Activated CD4-positive, alpha-beta T cell treated with anti-CD3 and anti-CD28 coated beads for 36 hours (primary cell): ENCODE data around the gene FAM168B. TPM values are rescaled to one million over a fixed set of nuclear protein-coding genes. Genes with fewer than 3 reads are reported as not detected.

Experiments used
- ATAC-seq: fragments of 200-7000 bp; cut with Tn5 transposase; one replicate; pipeline ENCODE4 v1.10.0; 2021; ENCODE audit warnings: mild to moderate bottlenecking, moderate library complexity
- CTCF ChIA-PET: fragments of 350-600 bp; sonication (Branson Sonifier 250); formaldehyde crosslinking; loops from one replicate; lab custom pipeline; 2021; ENCODE audit warnings: antibody characterized with exemption; lab: Charles Lee
- POLR2A ChIA-PET: fragments of 350-600 bp; sonication (Branson Sonifier 250); formaldehyde crosslinking; loops from one replicate; lab custom pipeline; 2021; ENCODE audit warnings: antibody characterized with exemption, inconsistent platforms; lab: Charles Lee
- DNase-seq: peaks from one replicate; pipeline ENCODE4 v3.0.0-alpha.2; 2020
- H3K27ac Mint-ChIP-seq: one replicate; pipeline ENCODE4 v1.8.0; 2021; ENCODE audit warnings: mixed read lengths
- H3K27me3 Mint-ChIP-seq: one replicate; pipeline ENCODE4 v1.8.0; 2021; ENCODE audit warnings: mixed read lengths
- H3K36me3 Mint-ChIP-seq: one replicate; pipeline ENCODE4 v1.8.0; 2021; ENCODE audit warnings: low read depth, mixed read lengths
- H3K4me1 Mint-ChIP-seq: one replicate; pipeline ENCODE4 v1.8.0; 2021; ENCODE audit warnings: mixed read lengths
- H3K4me3 Mint-ChIP-seq: one replicate; pipeline ENCODE4 v1.8.0; 2021; ENCODE audit warnings: mild to moderate bottlenecking, moderate library complexity, mixed read lengths
- H3K9me3 Mint-ChIP-seq: one replicate; pipeline ENCODE4 v1.8.0; 2021; ENCODE audit warnings: low read depth, mixed read lengths
- intact Hi-C, 2 experiments: fragments of 100-400 bp; cut with DNase I in 1 of 2; cut with micrococcal nuclease in 1 of 2; formaldehyde crosslinking; loops; one replicate each; pipeline versions ENCODE4 v1.14.2 to v1.15.1; 2022 to 2024; cut with DNase I, micrococcal nuclease
- total RNA-seq, 2 experiments: library from RNA; stranded (reverse); gene quantifications; one replicate each; pipeline ENCODE4 v1.2.3, GENCODE V29; 2021

FAM168B gene
- total RNA-seq, 2 experiments from 2014 or later, result 59.8 to 74.7 TPM

DNA sequence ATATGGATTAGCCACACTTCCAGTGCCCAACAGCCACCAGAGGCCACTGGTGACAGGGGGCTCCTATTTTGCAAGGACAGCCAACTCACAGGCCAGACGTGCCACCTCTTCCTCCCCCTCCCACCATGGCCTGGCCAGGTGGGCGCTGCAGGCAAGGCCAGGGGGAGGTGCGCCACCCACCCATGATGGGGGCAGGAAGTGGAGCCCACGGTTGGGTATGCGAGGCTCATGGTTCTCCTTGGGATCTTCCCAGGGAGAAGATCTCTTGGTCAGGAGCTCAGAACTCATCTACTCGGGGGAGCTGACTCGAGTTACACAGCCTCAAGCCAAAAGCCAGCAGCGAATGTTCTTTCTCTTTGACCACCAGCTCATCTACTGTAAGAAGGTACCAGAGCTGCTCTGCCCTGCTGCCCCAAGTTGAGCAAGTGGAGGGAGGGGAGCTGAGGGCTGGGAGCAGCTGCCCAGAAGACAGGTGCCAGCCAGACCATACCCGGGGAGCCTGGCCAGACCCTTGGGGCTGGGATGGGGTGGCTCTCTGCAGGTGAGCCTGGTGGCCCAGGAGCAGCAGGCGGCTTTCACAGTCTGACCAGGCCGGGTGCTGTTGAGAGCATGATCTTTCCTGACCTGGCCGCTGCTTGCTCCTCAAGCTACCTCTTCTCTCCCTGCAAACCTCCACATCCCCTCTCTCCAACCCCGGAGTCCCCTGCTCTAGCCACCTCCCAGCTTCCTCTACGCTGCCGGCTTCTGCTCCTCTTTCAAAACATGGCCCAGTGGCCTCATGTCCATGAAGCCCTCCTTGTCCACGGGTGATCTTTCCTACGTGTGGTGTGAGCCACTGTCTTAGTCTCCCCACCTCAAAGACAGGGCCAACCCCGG is 49.8 kb downstream of the FAM168B start:
- Mint-ChIP-seq H3K9me3 (no peaks in the 10 kb centered on the region), H3K36me3 (peaks cover 9% of the 10 kb centered on the region), H3K4me3 (no peak overlapping the region), H3K27me3 (no peaks in the 10 kb centered on the region), H3K27ac (no peak overlapping the region), H3K4me1 (peaks cover 24% of the 10 kb centered on the region)
- intact Hi-C loops, result no loop called here
- CTCF ChIA-PET, result interaction anchor here (0.6 kb wide), 1 partner anchor 25 kb away, joined by 4 read pairs; no protein-coding TSS in a partner anchor
- no peak for ATAC-seq
- POLR2A ChIA-PET, result no interaction called here
- DNase-seq, result no peak

DNA sequence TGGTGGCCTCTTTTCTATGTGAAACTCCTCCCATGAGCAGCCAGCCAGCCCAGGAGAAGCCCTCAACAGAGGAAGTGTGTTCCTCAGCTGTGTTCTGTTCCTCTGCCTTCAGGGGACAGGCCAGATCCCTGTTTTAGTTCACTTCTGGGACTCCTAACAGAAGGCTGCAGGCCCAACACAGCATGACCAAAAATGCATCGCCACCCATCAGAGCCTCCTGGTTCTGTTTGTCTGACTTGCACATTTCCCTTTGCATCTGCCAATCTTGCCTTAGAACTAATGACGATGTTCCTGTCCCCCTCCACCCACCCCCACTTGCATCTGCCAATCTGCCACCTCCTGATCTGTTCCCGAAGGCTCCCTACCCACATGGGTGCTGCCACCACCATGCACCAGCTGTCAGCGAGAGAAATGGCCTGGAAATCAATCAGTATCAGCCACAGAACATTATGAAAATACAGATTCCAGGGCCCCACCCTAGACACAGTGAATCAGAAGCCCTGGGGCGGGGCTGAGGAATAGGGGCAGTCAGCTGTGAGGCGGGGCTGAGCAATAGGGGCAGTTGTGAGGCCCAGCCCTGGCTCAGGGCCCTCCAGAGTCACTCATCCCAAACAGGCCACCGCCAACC is 51.0 kb downstream of the FAM168B start:
- Mint-ChIP-seq H3K36me3 (peaks cover 5% of the 10 kb centered on the region), H3K27ac (no peak overlapping the region), H3K27me3 (no peaks in the 10 kb centered on the region), H3K9me3 (no peaks in the 10 kb centered on the region), H3K4me1 (peaks cover 24% of the 10 kb centered on the region), H3K4me3 (no peak overlapping the region)
- ChIA-PET CTCF (interaction anchor here (1.2 kb wide), 1 partner anchor 245 kb away, joined by 3 read pairs; no protein-coding TSS in a partner anchor), POLR2A (no interaction called here)
- intact Hi-C loops, result no loop called here
- no peak for DNase-seq
- peak; percentile 27 for ATAC-seq

DNA sequence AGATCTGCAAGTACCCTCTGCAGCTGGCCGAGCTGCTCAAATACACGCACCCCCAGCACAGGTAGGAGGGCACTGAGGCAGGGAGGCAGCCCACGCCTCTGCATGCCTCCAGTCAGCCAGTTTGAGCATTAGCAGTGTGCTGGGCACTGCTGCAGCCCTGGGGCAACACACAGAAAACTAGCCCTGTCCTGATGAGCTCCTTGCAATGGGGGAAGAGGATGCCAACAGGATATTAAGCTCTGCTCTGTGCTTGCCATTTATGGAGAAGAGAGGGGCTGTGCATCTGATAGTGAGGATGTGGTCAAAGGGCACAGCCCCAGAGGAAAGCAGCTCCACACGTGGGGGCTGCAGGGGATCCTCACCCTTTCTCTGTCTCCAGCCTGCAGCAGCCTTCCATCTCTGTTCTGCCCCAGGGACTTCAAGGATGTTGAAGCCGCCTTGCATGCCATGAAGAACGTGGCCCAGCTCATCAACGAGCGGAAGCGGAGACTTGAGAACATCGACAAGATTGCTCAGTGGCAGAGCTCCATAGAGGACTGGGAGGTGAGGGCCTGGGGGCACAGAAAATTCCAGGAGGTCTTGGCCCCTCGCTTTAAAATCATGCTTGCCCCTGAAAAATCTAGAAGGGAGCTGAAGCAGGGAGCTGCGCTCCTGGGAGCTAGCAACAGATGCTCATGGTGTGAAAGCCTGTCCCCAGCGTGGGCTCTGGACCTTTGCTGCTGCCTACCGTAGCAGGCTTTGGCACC is 51.7 kb downstream of the FAM168B start:
- CTCF ChIA-PET, result interaction anchor here (0.9 to 1.3 kb wide), 4 partner anchors 9 to 244 kb away, joined by 3 to 4 read pairs (median 4); no protein-coding TSS in a partner anchor
- ATAC-seq, result peak; percentile 2
- DNase-seq, result no peak
- intact Hi-C loops, result no loop called here
- H3K36me3 Mint-ChIP-seq, result peaks cover 1% of the 10 kb centered on the region
- no peak overlapping the region for H3K27ac Mint-ChIP-seq
- POLR2A ChIA-PET, result interaction anchor here (0.7 kb wide), 1 partner anchor 478 kb away, joined by 3 read pairs; no protein-coding TSS in a partner anchor
- H3K4me1 Mint-ChIP-seq, result peaks cover 24% of the 10 kb centered on the region
- H3K4me3 Mint-ChIP-seq, result peak overlapping the region; percentile 24
- H3K27me3 Mint-ChIP-seq, result no peaks in the 10 kb centered on the region
- H3K9me3 Mint-ChIP-seq, result no peaks in the 10 kb centered on the region

DNA sequence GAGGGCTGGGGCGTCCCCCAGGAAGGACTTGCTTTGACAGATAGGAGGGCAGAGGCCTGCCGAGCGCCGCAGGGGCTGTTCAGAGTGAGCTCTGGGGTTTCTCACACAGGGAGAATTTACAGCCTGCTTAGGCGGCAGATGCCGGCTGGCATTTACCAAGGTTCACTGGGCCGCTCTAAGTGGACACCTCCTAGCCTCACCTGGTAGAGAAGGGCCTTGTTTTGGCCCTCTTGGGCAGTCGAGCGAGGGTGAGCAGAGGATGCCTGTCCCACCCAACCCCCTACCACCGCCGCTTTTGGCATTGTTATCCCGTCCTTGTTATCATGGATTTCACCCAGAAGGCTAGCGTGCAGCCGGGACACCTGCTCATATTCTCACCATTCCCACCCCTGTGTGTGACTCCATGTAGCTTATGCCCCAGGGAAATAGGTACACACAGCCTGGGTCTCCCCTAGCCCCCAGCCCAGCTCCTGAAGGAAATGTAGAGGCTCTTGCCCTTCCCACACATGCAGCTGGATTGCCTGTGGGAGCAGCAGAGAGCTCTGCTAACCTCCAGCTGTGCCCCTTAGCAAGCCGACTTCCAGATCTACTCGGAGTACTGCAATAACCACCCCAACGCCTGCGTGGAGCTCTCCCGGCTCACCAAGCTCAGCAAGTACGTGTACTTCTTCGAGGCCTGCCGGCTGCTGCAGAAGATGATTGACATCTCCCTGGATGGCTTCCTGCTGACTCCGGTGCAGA is 52.4 kb downstream of the FAM168B start:
- no peaks in the 10 kb centered on the region for H3K9me3 Mint-ChIP-seq
- intact Hi-C loops, result no loop called here
- ChIA-PET POLR2A (interaction anchor here (0.7 kb wide), 1 partner anchor 479 kb away, joined by 3 read pairs; no protein-coding TSS in a partner anchor), CTCF (interaction anchor here (0.9 to 1.3 kb wide), 3 partner anchors 8 to 40 kb away, joined by 3 to 4 read pairs (median 4); no protein-coding TSS in a partner anchor)
- DNase-seq, result peak; percentile 43
- no peak overlapping the region for H3K27ac Mint-ChIP-seq
- H3K4me3 Mint-ChIP-seq, result peak overlapping the region; percentile 30
- no peaks in the 10 kb centered on the region for H3K36me3 Mint-ChIP-seq
- peak; percentile 39 for ATAC-seq
- no peaks in the 10 kb centered on the region for H3K27me3 Mint-ChIP-seq
- H3K4me1 Mint-ChIP-seq, result peaks cover 24% of the 10 kb centered on the region

DNA sequence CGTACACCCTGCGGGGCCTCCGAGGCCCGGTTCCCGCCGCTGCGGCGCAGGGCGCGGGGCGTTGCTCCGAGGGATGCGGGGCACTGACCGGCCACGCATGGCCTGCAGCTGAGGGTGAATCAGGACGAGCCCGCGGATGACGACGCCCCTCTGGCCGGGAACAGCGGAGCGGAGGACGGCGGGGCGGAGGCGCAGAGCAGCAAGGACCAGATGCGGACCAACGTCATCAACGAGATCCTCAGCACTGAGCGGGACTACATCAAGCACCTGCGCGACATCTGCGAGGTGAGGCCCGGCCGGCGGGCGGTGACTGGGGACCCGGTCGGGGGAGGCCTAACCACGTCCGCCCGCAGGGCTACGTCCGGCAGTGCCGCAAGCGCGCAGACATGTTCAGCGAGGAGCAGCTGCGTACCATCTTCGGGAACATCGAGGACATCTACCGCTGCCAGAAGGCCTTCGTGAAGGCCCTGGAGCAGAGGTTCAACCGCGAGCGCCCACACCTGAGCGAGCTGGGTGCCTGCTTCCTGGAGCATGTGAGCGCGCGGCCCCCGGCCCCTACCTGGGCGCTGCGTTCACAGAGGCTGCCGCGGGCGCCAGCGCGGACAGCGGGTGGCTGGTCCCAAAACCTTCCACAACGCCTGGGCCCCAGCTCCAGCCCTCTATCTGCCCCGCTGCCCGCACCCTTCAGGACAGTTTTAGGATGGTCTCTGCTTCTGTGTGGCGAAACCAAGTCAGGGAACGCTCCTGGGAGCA is 53.2 kb downstream of the FAM168B start:
- H3K27ac Mint-ChIP-seq, result no peak overlapping the region
- CTCF ChIA-PET, result interaction anchor here (1.2 to 1.3 kb wide), 2 partner anchors 27 to 41 kb away, joined by 3 to 4 read pairs; no protein-coding TSS in a partner anchor
- H3K4me1 Mint-ChIP-seq, result peaks cover 24% of the 10 kb centered on the region
- H3K4me3 Mint-ChIP-seq, result peak overlapping the region; percentile 30
- DNase-seq (peak; percentile 62), ATAC-seq (peak; percentile 70)
- intact Hi-C loops, result no loop called here
- H3K36me3 Mint-ChIP-seq, result no peaks in the 10 kb centered on the region
- no peaks in the 10 kb centered on the region for H3K9me3 Mint-ChIP-seq
- POLR2A ChIA-PET, result no interaction called here
- H3K27me3 Mint-ChIP-seq, result no peaks in the 10 kb centered on the region

DNA sequence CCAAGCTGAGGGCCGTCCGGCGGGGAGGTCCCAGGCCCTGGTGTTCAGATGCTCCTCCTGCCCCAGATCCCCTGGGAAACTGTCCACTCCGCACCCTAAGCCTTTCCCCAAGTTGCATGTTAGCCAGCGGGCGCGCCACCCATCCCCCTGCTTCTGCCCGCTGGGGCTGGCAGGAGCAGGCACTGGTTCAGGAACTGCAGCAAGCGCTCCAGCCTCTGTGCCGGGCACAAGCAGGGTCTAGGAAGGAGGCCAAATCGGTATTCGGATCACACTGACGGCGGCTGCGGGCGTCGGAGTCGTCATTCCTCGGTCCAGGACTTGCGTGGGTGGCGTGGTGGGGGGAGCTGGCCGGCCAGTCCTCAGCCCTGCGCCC is 53.7 kb downstream of the FAM168B start:
- POLR2A ChIA-PET, result no interaction called here
- CTCF ChIA-PET, result no interaction called here
- Mint-ChIP-seq H3K9me3 (no peaks in the 10 kb centered on the region), H3K4me3 (no peak overlapping the region), H3K4me1 (peaks cover 24% of the 10 kb centered on the region), H3K36me3 (no peaks in the 10 kb centered on the region), H3K27me3 (no peaks in the 10 kb centered on the region), H3K27ac (no peak overlapping the region)
- intact Hi-C loops, result no loop called here
- DNase-seq, result no peak
- ATAC-seq, result no peak

DNA sequence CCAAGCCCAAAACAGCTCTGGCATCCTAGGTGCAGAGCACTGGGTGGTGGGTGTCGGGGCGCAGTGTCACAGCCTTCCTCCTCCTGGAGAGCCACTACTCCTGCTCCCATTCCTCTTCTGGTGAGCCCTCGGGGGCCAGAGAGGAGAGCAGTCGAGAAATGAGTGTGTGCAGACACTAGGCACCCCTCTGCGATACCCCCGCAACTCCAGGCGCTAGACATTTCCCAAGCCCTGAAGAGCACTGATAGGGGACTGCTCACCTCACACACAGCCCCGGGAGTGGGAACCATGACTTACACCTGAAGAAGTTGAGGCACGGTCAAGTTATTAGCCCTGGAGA is 54.2 kb downstream of the FAM168B start:
- Mint-ChIP-seq H3K36me3 (no peaks in the 10 kb centered on the region), H3K4me1 (peaks cover 25% of the 10 kb centered on the region), H3K9me3 (no peaks in the 10 kb centered on the region), H3K4me3 (no peak overlapping the region), H3K27ac (no peak overlapping the region), H3K27me3 (peaks cover 2% of the 10 kb centered on the region)
- no peak for DNase-seq
- no peak for ATAC-seq
- CTCF ChIA-PET, result no interaction called here
- POLR2A ChIA-PET, result no interaction called here
- intact Hi-C loops, result no loop called here

DNA sequence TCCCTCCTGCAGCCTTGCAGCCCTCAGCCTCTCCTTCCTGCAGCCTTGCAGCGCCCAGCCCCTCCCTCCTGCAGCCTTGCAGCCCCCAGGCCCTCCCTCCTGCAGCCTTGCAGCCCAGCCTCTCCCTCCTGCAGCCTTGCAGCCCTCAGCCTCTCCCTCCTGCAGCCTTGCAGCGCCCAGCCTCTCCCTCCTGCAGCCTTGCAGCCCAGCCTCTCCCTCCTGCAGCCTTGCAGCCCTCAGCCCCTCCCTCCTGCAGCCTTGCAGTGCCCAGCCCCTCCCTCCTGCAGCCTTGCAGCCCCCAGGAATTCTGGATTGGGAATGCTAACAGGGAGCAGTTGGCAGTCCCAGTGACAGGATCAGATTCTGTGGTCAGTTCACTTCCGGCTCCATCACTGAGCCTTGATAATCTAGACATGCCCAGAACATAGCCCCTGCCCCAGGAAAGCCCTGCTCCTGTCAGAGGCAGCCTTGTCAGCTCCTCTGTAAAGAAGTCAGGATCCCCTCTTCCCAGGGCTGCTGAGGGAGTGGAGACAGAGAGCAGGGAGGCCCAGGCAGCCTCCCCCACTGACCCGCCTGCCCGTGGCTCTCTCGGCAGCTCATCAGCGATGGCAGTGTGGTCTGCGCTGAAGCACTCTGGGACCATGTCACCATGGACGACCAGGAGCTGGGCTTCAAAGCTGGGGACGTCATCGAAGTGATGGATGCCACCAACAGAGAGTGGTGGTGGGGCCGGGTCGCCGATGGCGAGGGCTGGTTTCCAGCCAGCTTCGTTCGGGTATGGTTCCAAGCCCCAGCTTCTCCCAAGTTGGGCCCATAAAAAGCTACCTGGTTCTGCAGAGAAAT is 54.8 kb downstream of the FAM168B start:
- POLR2A ChIA-PET, result no interaction called here
- H3K27me3 Mint-ChIP-seq, result peaks cover 8% of the 10 kb centered on the region
- H3K9me3 Mint-ChIP-seq, result no peaks in the 10 kb centered on the region
- no peak for DNase-seq
- no peak overlapping the region for H3K4me3 Mint-ChIP-seq
- no peak overlapping the region for H3K27ac Mint-ChIP-seq
- ATAC-seq, result no peak
- no peaks in the 10 kb centered on the region for H3K36me3 Mint-ChIP-seq
- CTCF ChIA-PET, result no interaction called here
- H3K4me1 Mint-ChIP-seq, result peaks cover 28% of the 10 kb centered on the region
- intact Hi-C loops, result no loop called here

DNA sequence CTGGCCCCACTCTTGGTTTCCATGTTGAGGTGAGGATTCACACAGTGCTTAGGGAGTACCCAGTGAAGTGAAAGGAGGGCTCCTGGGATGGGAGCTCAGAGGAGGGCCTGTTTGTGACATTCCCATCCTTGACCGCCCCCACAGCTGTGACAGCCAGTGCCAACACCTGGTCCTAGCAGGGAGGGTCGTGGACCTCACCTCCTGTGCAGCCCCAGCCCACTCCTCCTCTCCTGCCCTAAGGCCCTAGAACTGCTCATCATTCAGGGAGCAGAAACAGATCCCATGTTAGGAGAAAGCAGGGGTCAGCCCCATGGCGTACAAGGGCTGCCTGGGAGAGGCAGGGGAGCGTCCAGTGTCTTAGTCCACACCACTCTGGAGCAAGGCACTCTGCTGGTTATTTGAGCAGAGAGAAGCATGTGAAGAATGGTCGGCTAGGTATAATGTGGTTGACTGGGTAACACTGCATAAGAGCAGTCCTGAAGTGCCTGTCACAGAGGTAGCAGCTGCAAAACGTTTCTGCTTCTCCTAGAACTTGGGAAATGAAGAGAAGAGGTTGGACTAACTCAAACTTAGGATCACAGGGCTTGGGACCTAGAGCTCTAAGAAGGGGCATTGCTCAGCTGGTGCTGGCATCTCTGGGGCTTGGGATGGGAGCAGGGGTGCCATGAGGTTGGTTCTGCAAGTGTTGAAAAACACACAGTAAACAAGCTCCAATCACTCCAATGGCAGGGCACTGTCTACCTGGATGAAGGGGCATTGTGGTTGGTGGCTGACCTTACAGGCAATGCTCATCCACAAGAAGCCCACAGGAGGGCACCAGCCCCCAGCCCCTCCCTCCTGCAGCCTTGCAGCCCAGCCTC is 55.6 kb downstream of the FAM168B start:
- H3K27ac Mint-ChIP-seq, result no peak overlapping the region
- no peaks in the 10 kb centered on the region for H3K9me3 Mint-ChIP-seq
- H3K36me3 Mint-ChIP-seq, result no peaks in the 10 kb centered on the region
- ATAC-seq (no peak), DNase-seq (no peak)
- H3K27me3 Mint-ChIP-seq, result peaks cover 11% of the 10 kb centered on the region
- POLR2A ChIA-PET, result no interaction called here
- intact Hi-C loops, result no loop called here
- CTCF ChIA-PET, result no interaction called here
- no peak overlapping the region for H3K4me3 Mint-ChIP-seq
- peaks cover 28% of the 10 kb centered on the region for H3K4me1 Mint-ChIP-seq
